HG03558 (cell line): Measurements from ENCODE around the gene KIAA1671.

Experiments
- ATAC-seq: cut with Tn5 transposase; IDR thresholded peaks from one replicate; pipeline ENCODE4 v1.9.1; 2021; ENCODE audit warnings: moderate number of reproducible peaks; ENCODE audit not compliant: unreplicated experiment; ENCODE audit errors: extremely low read depth

Gene KIAA1671

DNA sequence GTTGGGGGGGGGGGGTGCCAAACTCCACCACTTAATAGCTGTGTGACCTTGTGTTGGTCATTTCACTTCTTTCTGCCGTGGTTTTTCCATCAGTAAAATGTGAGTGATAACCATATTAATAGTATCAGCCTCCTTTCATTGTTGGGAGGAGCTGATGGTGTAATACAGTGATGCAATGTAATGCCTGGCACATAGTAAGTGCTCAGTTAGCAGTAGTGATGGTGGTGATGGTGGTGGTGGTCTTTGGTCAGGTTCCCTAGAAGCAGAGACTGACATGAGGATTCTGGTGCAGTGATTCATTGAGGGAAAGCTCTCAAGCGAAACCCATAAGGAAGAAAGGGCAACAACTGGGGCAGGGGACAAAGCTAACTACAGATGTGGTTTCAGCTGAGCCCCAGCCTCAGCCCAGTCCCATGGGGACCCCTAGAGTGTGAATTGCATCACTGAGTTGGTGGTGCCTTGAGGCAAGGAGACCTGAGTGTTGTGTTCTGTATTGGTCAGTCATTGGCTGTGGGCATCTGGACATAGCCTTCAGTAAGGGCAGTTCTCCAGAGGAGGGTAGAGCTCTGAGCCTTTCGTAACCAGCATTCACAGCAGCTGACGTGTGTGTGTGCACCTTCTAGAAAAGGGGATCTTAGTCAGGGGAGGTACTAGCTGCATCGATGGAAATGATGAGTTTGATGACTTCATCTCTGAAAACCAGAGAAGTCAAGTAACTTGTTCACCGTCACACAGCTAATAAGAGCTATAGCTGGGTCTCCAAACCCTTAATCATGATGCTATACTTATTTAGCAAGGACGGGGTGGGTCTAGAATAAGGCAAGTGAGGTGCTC is 153.5 kb downstream of the KIAA1671 start:
- no peak for ATAC-seq

DNA sequence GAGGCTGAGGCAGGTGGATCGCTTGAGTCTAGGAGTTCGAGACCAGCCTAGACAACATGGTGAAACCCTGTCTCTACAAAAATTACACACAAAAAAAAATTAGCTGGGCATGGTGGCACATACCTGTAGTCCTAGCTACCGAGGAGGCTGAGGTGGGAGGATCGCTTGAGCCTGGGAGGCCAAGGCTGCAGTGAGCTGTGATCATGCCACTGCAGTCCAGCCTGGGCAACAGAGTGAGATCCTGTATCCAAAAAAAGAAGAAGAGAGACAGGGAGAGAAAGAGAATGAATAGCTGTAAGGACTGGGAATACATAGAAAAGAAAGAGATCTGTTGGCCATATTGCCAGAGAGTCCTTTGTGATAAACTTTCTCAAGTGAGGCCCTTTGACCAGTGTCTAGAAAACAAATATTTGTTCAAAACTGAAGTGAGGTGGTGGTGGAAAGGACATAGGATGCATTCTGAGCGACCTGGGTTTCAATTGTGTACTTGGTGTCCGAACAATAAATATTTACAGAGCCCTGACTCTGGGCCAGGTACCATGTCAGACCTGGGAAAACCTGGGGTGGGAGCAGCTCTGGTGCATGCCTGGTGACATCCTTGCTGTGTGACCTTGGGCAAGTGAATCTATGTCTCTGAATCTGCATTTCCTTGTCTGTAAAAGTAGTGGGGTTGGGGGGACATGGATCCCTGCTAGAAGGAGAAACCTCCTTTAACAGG is 157.5 kb downstream of the KIAA1671 start:
- ATAC-seq = no peak

DNA sequence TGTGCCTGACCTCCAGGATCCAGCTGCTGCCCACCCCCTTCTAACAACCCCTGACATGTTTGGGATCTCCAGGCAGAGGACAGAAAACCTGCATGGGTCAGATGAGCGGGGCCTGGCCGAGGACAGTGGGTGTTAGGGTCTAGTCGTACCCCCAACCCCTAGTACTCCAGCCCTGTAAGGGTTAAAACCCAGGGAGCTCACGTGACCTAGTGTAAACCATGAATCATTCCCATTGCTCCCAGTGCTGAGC is 158.0 kb downstream of the KIAA1671 start:
- no peak for ATAC-seq

DNA sequence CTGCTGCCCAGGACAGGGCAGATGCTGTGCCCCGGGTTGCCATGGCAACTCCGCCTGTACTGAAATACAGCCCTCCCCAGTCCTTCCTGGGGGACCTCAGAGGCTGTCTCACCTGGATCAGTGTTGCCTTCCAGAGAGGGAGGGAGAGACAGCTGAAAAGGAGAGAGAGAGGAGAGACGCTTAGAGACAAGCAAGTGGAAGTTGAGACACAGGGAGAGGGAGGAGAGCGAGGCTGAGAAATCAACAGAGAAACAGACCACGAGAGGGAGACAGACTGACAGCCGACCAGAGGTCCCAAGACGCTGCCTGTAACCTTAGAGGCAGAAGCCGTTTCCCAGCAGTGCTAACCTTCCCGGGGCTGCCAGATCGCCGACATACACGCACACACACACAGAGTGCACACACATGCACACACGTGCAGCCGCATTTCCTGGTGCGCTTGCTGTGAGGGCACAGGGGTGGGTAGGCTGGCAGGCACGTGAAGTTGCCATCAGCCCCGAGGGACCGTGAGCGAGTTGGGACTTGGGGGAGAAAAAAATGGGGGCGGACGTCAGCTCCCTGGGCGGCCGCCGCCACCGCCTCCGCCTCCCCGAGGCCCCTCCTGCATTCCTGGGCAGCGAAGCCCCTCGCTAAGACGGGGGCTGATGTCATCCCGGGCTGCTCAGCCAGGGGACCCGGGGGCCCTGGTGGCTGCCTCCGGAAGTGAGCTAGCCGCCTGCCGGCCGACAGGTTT is 158.5 kb downstream of the KIAA1671 start:
- ATAC-seq = no peak

DNA sequence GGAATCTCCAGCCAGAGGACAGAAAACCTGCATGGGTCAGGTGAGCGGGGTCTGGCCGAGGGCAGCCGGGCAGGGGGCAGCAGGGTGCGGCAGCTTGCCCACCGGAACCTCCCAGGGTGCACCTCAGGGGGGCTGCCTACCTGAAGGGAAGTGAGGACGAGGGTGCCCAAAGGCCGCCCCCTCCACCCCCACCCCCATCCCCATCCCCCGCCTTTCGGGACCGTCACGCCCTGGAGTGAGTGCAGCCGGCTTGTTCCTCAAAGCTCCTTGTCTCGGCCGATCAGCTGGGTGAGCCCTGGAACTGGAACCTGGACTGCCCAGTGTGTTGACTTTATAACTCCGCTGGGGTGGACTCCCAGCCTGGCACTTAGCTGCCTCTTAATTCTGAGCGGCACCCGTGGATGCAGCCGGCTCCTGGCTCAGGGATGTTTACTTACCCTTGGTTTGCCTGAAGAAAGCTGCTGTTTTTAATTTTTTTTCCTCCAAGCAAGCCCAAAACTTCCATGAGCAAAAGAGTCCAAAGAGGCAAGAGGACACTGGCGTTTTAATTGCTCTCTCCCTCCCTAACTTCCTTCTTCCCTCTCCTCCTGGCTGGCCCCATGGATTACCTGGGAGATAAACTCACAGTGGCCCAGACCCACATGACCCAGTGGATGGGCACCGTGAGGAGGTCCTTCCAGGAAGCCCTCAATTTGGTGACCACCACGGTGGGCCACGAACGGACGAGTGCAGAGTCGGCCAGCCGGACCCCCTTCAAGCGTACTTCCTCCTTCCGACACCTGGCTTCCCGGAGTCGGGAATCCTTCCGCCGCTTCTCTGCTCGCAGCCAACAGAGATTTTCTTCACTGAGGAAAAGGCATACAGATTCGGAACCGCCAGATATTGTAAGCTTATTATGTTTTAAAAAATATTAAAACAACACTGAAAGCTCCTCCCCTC is 159.3 kb downstream of the KIAA1671 start:
- ATAC-seq = no peak

DNA sequence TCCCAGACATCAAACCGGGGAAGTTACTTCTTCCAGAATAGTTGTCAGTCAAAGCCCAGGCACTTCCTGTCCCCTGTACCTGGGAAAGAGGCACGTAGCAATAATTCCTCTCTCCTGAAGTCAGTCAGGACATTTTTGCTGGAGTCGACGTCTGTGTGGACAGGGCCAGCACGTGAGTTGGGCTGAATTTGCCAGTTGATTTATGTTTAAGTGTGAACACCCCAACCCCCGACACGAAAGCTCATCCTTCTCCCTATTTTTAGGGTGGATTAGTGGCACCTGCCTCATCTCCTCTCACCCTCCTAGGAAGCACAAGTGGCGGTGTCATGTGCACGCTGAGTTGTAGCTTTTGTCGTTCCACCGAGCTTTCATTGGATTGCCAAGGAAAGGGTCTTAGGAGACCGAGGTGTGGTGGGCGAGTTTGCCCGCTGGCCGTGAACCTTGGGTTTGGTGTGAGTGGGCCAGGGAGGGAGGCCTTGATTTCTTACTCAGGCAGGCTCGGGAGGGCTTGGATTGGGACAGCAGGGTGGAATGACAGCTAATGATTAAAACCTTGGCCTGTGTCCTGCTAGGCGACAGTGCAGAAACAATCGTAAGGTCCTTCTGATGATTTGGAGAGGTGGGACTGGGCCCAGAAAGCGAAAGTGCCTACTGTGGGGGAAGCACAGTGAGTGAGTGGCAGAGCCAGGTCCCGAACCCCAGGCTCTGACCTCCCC is 160.2 kb downstream of the KIAA1671 start:
- ATAC-seq = no peak

DNA sequence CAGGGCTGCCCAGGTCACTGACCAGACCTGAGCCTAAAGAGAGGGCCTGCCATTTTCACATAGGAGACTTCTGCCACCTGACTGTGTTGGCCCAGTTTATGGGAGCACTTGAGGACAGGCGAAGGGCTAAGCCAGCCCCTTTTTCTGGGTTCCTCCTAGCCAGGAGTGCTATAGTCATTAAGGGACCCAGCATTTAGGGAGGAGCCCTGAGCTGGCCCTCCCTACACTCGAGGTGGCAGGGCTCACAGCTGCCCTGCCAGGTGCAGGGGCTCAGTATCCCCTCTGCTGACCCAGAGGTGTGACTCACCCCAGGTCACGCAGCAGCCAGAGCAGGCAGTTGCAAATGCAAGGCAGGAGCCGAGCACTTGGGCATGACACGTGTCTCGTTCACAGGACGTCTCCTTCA is 160.8 kb downstream of the KIAA1671 start:
- ATAC-seq = no peak

DNA sequence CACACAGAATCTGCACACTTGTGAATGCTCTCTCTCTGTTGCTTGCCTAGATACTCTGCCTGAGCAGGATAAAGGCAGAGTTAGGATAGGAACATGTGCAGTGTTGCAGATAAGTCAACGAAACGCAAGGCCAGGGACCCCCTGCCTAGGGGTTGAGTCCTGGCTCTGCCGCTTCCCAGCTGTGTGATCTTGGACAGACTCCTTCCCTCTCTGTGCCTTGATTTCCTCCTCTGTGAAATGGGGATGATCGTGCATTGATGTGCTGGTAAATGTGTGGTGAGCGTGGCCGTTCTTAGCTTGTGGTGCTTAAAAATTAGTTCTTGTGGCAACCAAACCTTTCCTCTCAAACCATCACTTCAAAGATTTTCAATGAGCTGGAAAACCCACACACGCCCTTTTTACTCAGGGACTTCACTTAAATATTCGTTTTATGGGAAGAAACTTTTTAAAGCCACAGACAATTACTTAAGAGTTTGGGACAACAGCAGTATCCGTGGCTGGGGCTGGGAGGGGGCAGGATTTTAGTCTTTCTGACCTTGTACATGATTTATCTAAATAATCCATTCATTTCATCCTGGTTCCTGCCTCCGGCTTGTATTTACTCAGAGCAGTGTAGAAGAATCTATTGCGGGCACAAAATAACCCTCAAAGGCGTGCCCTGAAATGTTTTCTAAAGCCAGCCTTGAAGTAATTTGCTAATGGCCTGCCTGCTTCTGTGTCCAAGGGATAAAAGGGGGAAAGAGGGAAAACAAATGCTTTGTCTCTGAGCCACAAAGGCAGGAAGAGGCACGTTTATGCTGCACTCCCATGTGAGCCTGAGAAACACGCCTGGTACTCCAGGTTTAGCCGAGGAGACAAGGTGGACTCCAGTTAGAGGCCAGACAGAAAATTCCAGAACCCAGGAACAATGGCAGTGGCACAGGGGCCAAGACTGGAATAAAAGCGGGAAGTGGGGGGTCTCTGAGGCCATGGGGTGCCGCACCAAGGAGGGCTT is 162.2 kb downstream of the KIAA1671 start:
- ATAC-seq = no peak

DNA sequence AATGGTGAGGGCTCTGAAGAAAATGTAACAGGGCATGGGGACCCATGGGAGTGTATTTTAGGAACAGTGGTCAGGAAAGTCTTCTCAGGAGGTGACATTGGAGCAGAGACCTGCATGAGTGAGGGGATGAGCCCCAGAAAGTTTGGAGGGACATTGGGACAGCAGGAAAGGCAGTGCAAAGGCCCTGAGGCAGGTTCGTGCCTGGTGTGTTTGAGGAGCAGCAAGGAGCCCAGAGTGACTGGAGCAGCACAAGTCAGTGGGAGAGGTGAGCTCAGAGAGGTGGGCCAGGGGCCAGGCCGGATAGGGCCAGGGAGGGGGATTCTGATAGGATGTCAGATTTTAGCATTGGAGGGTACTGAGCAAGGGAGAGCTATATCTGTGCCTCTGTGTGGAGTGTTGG is 167.1 kb downstream of the KIAA1671 start:
- no peak for ATAC-seq

DNA sequence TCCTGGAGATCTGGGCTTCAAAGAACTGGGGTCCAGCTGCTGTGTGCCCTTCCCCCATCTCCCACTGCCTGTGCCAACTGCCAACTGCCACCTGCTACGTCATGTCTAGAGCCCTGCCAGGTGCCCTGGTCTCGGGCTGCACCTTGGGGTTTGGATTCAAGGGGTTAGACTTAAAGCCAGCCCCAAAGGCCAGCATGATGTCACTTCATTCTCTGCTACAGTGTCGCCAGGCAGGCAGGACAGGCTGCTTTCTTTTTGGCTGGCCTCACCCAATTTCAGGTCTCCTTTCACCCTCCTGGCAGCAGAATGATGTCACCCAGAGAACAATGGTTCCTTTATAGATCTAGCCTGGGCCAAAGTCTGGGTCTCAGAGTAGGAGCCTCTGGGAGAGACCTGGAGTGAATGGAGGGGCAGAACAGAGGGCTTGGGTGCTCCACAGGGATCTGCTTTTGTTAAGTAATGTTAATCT is 167.6 kb downstream of the KIAA1671 start:
- ATAC-seq = no peak

DNA sequence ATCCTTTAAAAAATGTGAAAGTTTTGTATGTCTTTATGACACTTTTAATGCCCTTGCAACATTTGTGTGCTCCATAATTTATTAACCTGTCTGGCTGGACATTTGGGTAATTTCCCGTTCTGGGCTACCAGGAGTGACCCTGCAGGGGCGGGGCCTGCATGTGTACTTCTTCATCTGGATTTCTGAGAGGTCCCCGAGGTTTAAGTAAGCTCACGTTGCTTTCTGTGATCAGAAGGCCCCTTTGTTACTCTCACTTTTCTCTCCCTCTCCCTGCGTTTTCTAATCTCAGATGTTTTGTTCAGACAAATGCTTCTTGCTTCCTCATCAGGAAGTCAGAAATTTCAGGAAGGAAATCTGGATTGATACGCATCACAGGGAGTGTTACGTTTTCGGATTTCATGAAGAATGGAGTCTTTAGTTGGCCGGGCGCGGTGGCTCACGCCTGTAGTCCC is 168.3 kb downstream of the KIAA1671 start:
- no peak for ATAC-seq

DNA sequence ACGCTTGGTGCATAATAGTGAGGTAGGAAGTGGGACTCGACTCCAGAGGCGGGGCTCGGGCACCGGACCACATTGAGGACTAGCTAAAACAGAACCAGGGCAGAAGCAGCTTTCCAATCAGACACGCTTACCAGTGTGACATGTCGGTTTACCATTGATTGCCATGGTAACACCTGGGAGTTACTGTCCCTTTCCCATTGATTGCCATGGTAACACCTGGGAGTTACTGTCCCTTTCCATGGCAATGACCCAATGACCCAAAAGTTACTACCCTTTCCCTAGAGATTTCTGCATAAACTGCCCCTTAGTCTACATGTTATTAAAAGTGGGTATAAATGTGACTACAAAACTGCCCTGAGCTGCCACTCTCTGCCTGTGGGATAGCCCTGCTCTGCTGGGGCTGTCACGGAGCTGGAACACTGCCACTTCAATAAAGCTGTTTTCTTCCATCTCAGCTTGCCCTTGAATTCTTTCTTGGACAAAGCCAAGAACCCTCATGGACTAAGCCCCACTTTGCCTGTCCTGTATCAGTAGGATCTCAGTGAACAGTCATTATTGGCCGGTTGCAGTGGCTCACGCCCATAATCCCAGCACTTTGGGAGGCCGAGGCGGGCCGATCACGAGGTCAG is 169.7 kb downstream of the KIAA1671 start:
- ATAC-seq = no peak

DNA sequence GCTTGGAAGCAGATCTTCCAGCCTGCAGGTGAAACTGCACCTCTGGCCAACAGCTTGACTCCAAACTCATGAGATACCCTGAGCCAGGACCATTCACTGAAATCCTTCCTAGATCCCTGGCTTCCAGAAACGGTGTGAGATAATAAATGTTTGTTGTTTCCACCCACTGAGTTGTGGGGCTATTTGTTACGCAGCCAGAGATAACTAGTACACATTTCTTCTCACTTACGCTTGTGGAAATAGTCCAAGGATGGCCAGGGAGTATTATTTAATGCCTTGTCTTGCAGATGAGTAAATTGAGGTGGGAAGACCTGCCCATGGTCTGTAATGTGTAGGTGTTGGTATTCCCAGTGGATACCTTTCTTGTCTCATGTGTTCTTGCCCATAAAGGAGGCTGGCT is 171.2 kb downstream of the KIAA1671 start:
- no peak for ATAC-seq

DNA sequence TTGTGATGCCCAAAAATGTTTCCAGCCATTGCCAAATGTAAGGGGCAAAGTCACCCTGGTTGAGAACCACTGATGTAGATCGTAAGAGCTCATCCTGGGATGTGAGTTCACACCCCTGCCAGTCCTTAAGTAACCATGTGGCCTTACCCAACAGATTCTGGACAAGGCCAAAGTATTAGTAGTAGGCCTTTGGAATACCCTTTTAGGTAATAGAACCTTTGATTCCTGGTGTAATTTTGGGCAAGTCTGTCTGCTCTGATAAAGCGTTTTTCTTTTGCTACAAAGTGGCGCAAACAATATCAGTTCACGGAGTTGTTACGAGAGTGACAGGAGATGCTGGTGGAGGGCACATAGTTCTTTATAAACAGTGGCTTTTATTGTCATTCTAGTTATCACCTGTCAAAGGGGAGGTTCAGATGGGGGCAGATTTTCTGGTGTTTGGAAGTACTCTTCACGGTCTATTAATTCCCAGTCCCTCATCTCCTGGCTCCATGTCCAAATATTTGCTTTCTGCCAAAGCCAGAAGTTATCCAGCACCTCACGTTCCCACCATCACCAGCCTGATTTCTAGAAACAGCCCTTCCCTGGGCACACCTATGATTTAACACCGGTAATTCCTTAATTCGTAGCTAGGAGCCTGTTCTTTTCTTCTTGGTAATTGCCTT is 173.3 kb downstream of the KIAA1671 start:
- no peak for ATAC-seq

DNA sequence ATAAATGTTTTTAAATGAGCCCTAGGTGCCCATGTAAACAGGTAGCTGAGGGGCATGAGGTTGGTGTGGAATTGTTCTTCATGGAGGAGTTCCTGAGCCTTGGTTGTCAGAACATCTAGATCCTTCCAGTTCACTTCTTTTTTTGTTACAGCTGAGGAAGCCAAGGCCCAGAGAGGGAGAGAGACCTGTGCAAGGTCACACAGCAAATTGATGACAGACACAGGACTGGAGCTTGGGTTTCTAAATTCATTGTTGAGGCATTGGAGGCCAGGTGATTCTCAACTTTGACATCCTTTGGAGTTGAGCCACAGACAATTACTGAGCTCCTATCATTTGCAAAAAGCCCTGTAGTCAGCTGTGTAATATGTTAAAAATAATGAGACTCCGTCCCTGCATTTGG is 174.0 kb downstream of the KIAA1671 start:
- no peak for ATAC-seq

DNA sequence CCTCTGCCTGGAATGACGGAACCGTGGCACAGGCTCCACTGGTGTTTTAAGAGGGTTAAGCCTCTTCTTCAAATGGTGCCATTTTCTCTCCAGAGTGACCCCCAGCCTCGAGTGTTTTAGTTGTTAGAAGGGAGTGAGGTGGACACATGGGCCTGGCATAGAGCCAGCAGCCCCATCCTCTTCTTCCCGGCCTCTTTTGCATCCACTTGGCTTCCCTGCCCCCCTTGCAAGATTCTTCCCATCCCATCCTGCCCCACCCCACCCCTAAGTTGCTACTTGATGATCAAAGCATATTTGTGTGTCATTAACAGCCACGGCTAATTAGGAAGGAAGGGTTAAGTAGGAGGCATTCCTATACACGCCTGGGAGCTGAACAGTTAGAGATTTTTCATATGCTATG is 174.8 kb downstream of the KIAA1671 start:
- no peak for ATAC-seq

DNA sequence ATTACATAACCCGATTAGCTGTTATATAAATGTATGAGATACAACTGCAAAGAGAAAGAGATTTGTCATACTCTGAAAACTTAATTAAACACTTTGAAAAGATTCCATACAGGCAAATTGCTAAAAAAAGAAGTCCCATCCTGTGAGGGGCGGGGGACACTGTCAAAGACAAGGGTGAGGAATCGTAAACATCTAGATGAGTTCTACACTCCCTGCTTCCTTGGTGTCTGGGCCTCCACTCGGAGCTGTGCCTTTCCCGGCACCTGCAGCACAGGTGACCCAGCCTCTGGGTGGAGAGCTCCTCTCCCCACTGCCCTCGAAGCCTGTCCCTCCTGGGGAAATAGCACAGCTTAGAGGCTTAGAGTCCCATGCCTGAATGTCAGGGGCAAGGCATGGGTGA is 177.9 kb downstream of the KIAA1671 start:
- ATAC-seq = no peak
